Tibial nerve (tissue), 4 donors: ENCODE measurements around the gene ETFB.

Experiments used
- EP300 ChIP-seq, 2 donors: sonication (generic); formaldehyde crosslinking; IDR thresholded peaks; one replicate each; pipeline ENCODE4 v1.6.1; 2017; ENCODE audit warnings: antibody characterized with exemption in 2 of 2, mild to moderate bottlenecking in 1 of 2
- POLR2A ChIP-seq, 2 donors: fragments of 450-650 bp; IDR thresholded peaks; one replicate each; pipeline ENCODE4 v1.6.1; 2017; ENCODE audit warnings: antibody characterized with exemption in 2 of 2, mild to moderate bottlenecking in 2 of 2, moderate library complexity in 2 of 2
- TF ChIP-seq, protein P1 (sequence below), 5 experiments: fragments of 200-600 bp in 3 of 5; fragments of 450-650 bp in 2 of 5; sonication (generic) in 3 of 5; IDR thresholded peaks; one replicate each; pipeline ENCODE4 v1.5.1; 2016 to 2019; ENCODE audit warnings: antibody characterized with exemption in 5 of 5, mild to moderate bottlenecking in 3 of 5, moderate library complexity in 2 of 5

DNA sequence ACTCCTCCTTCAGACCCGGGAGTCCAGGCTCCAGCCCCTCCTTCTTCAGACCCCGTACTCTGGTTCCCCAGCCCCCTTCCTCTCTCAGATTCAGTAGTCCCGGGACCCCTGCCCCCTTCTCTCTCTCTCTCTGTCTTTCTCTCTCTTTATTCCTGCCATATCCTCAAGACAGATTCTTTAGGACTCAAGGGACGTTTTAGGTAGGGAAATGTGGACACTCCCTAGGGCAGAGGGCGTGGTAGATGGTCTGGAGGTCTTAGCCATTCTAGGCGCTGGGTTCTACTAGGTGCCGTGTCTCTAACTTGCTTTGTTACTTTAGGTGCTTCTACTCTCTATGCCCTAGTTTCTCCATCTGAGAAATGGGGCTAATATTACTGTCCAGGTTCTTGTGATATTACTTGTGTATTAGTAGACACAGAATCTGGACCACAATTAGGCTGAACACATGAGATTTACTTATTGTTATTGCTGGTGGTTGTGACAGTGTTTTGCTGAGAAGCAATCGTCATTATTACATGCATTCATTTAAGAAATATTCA is 25.0 kb upstream of the ETFB start:
- TF ChIP-seq, protein P1, sequence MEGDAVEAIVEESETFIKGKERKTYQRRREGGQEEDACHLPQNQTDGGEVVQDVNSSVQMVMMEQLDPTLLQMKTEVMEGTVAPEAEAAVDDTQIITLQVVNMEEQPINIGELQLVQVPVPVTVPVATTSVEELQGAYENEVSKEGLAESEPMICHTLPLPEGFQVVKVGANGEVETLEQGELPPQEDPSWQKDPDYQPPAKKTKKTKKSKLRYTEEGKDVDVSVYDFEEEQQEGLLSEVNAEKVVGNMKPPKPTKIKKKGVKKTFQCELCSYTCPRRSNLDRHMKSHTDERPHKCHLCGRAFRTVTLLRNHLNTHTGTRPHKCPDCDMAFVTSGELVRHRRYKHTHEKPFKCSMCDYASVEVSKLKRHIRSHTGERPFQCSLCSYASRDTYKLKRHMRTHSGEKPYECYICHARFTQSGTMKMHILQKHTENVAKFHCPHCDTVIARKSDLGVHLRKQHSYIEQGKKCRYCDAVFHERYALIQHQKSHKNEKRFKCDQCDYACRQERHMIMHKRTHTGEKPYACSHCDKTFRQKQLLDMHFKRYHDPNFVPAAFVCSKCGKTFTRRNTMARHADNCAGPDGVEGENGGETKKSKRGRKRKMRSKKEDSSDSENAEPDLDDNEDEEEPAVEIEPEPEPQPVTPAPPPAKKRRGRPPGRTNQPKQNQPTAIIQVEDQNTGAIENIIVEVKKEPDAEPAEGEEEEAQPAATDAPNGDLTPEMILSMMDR (IDR thresholded peaks at IDR 0.05), result no peak
- no peak for TF ChIP-seq EP300 (IDR thresholded peaks at IDR 0.05)
- no peak for TF ChIP-seq POLR2A (IDR thresholded peaks at IDR 0.05)
